Measurements from ENCODE around the gene AADACL4. TPM values are rescaled to one million over a fixed set of nuclear protein-coding genes. Genes with fewer than 3 reads are reported as not detected.
"Not testable (repeated sequence)": the region's sequence is repeated elsewhere in the genome, so short reads cannot be mapped to it uniquely, and the experiment has no call there.

Gene AADACL4
- total RNA-seq, 2 donors from 2014 or later, result not detected

- DNase-seq (no peak), ATAC-seq (replicated peaks in 1 of 2) (no peak)
- Mint-ChIP-seq H3K9me3 (peaks cover 6 to 9% of the 10 kb centered on the region in 2 donors), H3K27ac (no peak overlapping the region), H3K36me3 (ENCODE audit: insufficient read depth in 2 of 2) (peaks cover 5 to 20% of the 10 kb centered on the region in 2 donors), H3K4me3 (no peak overlapping the region), H3K27me3 (ENCODE audit: low read depth) (peaks cover 14% of the 10 kb centered on the region), H3K4me1 (ENCODE audit: low read depth) (no peaks in the 10 kb centered on the region)
Observed at GRCh38 chr1:12643079-12643478, 806 bp upstream of the AADACL4 start.

- peaks cover 5 to 17% of the 10 kb centered on the region in 2 donors for H3K36me3 Mint-ChIP-seq (ENCODE audit: insufficient read depth in 2 of 2)
- no peak for ATAC-seq (replicated peaks in 1 of 2)
- H3K4me1 Mint-ChIP-seq (ENCODE audit: low read depth), result no peaks in the 10 kb centered on the region
- no peak for DNase-seq
- peaks cover 25% of the 10 kb centered on the region for H3K27me3 Mint-ChIP-seq (ENCODE audit: low read depth)
- H3K9me3 Mint-ChIP-seq, result peaks cover 4 to 9% of the 10 kb centered on the region in 2 donors
- no peak overlapping the region for H3K4me3 Mint-ChIP-seq
- H3K27ac Mint-ChIP-seq, result no peak overlapping the region
Observed at GRCh38 chr1:12644237-12644636, 352 bp downstream of the AADACL4 start.

- H3K27me3 Mint-ChIP-seq (ENCODE audit: low read depth), result peaks cover 27% of the 10 kb centered on the region
- peaks cover 1 to 9% of the 10 kb centered on the region in 2 donors for H3K9me3 Mint-ChIP-seq
- no peak for ATAC-seq (replicated peaks in 1 of 2)
- no peak overlapping the region for H3K4me3 Mint-ChIP-seq
- peaks cover 5 to 13% of the 10 kb centered on the region in 2 donors for H3K36me3 Mint-ChIP-seq (ENCODE audit: insufficient read depth in 2 of 2)
- DNase-seq, result no peak
- H3K27ac Mint-ChIP-seq, result no peak overlapping the region
- no peaks in the 10 kb centered on the region for H3K4me1 Mint-ChIP-seq (ENCODE audit: low read depth)
Observed at GRCh38 chr1:12644829-12645228, 944 bp downstream of the AADACL4 start.

- H3K4me1 Mint-ChIP-seq (ENCODE audit: low read depth); H3K27ac Mint-ChIP-seq; ATAC-seq (replicated peaks in 1 of 2); H3K9me3 Mint-ChIP-seq; H3K36me3 Mint-ChIP-seq (ENCODE audit: insufficient read depth in 2 of 2); H3K4me3 Mint-ChIP-seq; DNase-seq: not testable (repeated sequence)
- peaks cover 27% of the 10 kb centered on the region for H3K27me3 Mint-ChIP-seq (ENCODE audit: low read depth)
Observed at GRCh38 chr1:12645401-12645800, 1.5 kb downstream of the AADACL4 start.

DNA sequence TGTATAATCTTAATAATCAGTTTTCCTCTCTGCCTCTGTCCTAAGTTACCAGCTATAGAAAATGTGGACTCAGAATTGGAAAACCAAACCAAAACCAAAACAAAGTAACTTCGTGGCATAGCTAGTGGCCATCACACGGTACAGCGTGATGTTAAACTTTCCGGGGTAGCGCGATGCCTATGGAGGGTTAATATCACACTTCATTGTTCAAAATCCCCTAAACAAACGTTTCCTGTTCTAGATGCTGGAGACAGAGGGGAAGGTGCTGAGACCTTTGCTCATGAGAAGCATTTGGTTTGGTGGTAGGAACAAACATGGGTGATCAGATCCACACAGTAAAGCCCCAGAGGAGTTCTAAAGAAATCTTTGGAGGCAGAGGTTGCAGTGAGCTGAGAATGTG, 4.9 kb downstream of the AADACL4 start:
- Mint-ChIP-seq H3K36me3 (ENCODE audit: insufficient read depth in 2 of 2) (no peaks in the 10 kb centered on the region), H3K27me3 (ENCODE audit: low read depth) (peaks cover 27% of the 10 kb centered on the region), H3K9me3 (no peaks in the 10 kb centered on the region), H3K4me1 (ENCODE audit: low read depth) (no peaks in the 10 kb centered on the region), H3K27ac (no peak overlapping the region), H3K4me3 (no peak overlapping the region)
- DNase-seq, result no peak
- no peak for ATAC-seq (replicated peaks in 1 of 2)

GRCh38 chr1:12649971-12650421, 6.1 kb downstream of the AADACL4 start:
- DNase-seq (no peak), ATAC-seq (replicated peaks in 1 of 2) (no peak)
- no peaks in the 10 kb centered on the region for H3K36me3 Mint-ChIP-seq (ENCODE audit: insufficient read depth in 2 of 2)
- no peaks in the 10 kb centered on the region for H3K4me1 Mint-ChIP-seq (ENCODE audit: low read depth)
- H3K27ac Mint-ChIP-seq, result no peak overlapping the region
- H3K9me3 Mint-ChIP-seq, result no peaks in the 10 kb centered on the region
- peaks cover 27% of the 10 kb centered on the region for H3K27me3 Mint-ChIP-seq (ENCODE audit: low read depth)
- H3K4me3 Mint-ChIP-seq, result no peak overlapping the region

DNA sequence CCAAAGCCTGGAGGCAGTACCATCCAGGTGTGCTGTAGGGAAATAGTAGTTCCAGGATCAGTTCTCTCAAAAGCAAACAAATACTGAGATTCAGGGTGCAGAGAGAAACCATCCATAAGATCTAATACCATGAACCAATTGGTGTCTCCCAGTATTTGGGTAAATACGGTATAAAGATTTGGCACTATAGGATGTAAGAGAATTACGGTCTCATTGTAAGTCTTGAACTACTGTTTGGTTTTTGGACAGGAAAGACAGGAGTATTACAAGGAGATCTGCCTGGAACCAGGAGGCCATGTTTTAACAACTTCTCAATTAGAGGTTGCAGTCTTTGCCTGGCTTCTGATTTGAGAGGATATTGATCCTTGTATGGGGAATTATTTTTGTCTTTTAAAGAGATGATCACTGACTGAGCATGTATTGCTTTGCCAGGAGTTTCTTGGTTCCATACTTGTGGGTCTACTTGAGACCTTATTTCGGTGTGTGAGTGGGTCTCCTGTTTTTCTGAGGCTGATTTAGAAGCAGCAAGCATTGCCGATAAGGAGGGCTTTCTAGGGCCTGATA, 10.2 kb downstream of the AADACL4 start:
- Mint-ChIP-seq H3K4me1 (ENCODE audit: low read depth) (peaks cover 6% of the 10 kb centered on the region), H3K4me3 (no peak overlapping the region), H3K36me3 (ENCODE audit: insufficient read depth in 2 of 2) (no peaks in the 10 kb centered on the region), H3K27ac (no peak overlapping the region), H3K9me3 (no peaks in the 10 kb centered on the region), H3K27me3 (ENCODE audit: low read depth) (peaks cover 22% of the 10 kb centered on the region)
- ATAC-seq (replicated peaks in 1 of 2) (no peak), DNase-seq (no peak)

- H3K36me3 Mint-ChIP-seq (ENCODE audit: insufficient read depth in 2 of 2), result no peaks in the 10 kb centered on the region
- H3K4me1 Mint-ChIP-seq (ENCODE audit: low read depth), result peaks cover 6% of the 10 kb centered on the region
- H3K27ac Mint-ChIP-seq, result no peak overlapping the region
- ATAC-seq (replicated peaks in 1 of 2) (no peak), DNase-seq (no peak)
- peaks cover 19% of the 10 kb centered on the region for H3K27me3 Mint-ChIP-seq (ENCODE audit: low read depth)
- H3K9me3 Mint-ChIP-seq, result no peaks in the 10 kb centered on the region
- no peak overlapping the region for H3K4me3 Mint-ChIP-seq
Observed at GRCh38 chr1:12654657-12655056, 10.8 kb downstream of the AADACL4 start.

- ATAC-seq (replicated peaks in 1 of 2) (no peak), DNase-seq (no peak)
- H3K9me3 Mint-ChIP-seq, result no peaks in the 10 kb centered on the region
- no peak overlapping the region for H3K27ac Mint-ChIP-seq
- no peaks in the 10 kb centered on the region for H3K36me3 Mint-ChIP-seq (ENCODE audit: insufficient read depth in 2 of 2)
- H3K4me3 Mint-ChIP-seq, result no peak overlapping the region
- peaks cover 19% of the 10 kb centered on the region for H3K27me3 Mint-ChIP-seq (ENCODE audit: low read depth)
- peaks cover 6% of the 10 kb centered on the region for H3K4me1 Mint-ChIP-seq (ENCODE audit: low read depth)
Observed at GRCh38 chr1:12656575-12656974, 12.7 kb downstream of the AADACL4 start.

GRCh38 chr1:12657060-12657884, 13.4 kb downstream of the AADACL4 start:
- DNase-seq (no peak), ATAC-seq (replicated peaks in 1 of 2) (no peak)
- Mint-ChIP-seq H3K36me3 (ENCODE audit: insufficient read depth in 2 of 2) (no peaks in the 10 kb centered on the region), H3K9me3 (no peaks in the 10 kb centered on the region), H3K4me1 (ENCODE audit: low read depth) (peaks cover 6% of the 10 kb centered on the region), H3K27ac (no peak overlapping the region), H3K27me3 (ENCODE audit: low read depth) (peaks cover 19% of the 10 kb centered on the region), H3K4me3 (peak overlapping the region in 1 of 2 donors; percentile 20)

DNA sequence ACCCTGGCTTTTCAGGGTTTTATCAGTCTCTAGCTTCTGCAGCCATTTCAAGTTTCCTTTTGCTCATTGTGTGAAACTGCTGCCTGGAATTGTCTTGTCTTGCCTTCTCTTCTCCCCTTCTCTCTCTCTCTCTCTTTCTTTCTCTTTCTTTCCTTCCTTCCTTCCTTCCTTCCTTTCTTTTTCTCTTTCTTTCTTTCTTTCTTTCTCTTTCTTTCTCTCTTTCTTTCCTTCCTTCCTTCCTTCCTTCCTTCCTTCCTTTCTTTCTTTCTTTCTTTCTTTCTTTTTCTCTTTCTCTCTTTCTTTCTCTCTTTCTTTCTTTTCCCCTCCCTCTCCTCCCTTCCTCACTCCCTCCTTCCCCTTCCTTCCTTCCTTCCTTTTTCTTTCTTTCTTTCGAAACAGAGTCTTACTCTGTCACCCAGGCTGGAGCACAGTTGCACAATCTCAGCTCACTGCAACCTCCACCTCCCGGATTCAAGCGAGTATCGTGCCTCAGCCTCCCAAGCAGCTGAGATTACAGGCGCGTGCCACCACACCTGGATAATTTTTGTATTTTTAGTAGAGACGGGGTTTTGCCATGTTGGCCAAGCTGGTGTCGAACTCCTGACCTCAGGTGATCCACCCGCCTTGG, 14.1 kb downstream of the AADACL4 start:
- H3K36me3 Mint-ChIP-seq (ENCODE audit: insufficient read depth in 2 of 2); H3K9me3 Mint-ChIP-seq; DNase-seq; H3K27ac Mint-ChIP-seq; H3K4me3 Mint-ChIP-seq; ATAC-seq (replicated peaks in 1 of 2); H3K4me1 Mint-ChIP-seq (ENCODE audit: low read depth): not testable (repeated sequence)
- peaks cover 19% of the 10 kb centered on the region for H3K27me3 Mint-ChIP-seq (ENCODE audit: low read depth)

DNA sequence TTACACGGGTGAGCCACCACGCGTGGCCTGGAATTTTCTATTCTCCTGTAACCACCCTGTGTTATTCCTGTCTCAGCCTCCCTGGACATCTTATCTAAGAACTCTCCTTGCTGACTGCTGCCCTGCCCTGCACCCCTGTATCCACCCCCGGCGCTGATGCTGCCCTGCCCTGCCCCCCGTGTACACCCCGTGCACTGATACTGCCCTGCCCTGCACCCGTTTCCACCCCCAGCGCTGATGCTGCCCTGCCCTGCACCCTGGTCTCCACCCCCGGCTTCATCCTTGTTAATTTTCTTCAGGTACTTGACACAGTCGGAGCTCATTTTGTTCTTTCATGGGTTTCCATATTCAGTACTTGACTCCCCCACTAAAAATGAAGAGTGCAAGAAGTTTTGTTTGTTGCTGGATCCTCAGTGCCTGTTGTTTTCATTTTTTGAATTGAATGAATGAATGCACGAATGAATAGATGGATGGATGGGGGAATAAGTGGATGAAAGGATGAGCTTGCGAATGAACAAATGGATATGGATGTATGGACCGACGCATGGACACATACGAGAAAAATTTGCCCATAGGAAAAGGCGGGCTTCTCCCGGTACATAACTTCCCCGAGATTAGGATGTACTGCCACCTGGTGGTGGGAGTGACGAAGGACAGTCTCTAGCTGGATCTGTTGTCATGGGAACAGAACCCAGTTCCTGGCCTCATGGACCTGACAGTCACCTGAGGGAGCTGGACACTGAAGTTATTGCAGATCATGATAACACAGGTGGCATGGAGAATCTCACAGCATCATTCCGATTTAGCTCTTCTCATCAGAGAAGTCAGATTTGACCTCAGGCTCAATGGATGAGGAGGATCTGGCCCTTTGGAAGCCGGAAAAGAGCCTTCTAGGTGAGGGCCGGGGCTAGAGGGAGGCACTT, 14.9 kb downstream of the AADACL4 start:
- no peak overlapping the region for H3K27ac Mint-ChIP-seq
- DNase-seq, result peak; percentile 63 to 77
- H3K4me1 Mint-ChIP-seq (ENCODE audit: low read depth), result peaks cover 6% of the 10 kb centered on the region
- H3K9me3 Mint-ChIP-seq, result peaks cover 0 to 1% of the 10 kb centered on the region in 2 donors
- ATAC-seq (replicated peaks in 1 of 2), result peak; percentile 70 to 75
- H3K4me3 Mint-ChIP-seq, result peak overlapping the region; percentile 18 to 69
- peaks cover 19% of the 10 kb centered on the region for H3K27me3 Mint-ChIP-seq (ENCODE audit: low read depth)
- H3K36me3 Mint-ChIP-seq (ENCODE audit: insufficient read depth in 2 of 2), result no peaks in the 10 kb centered on the region

Measured in activated T-cell treated with anti-CD3 and anti-CD28 coated beads, Interleukin-2, amount 50 U/mL, for 72 hours (primary cell).